IMR-90 (cell line): Measurements from ENCODE around the gene USP31. TPM values are rescaled to one million over a fixed set of nuclear protein-coding genes. Genes with fewer than 3 reads are reported as not detected.

ENCODE experiments used
- ATAC-seq: fragments of 200-7000 bp; cut with Tn5 transposase; 2 replicates; pipeline ENCODE4 v1.9.1; 2020; ENCODE audit warnings: low read depth, mild to moderate bottlenecking, moderate library complexity
- BruUV-seq: library from RNA; stranded (reverse); fragments of 400-500 nt; replicated peaks from 2 replicates; lab custom pipeline; 2021; lab: Mats Ljungman, UMichigan
- CTCF ChIA-PET: fragments of 300-600 bp; formaldehyde crosslinking; extraction: SDS; loops from one replicate; lab custom pipeline; 2021; ENCODE audit warnings: antibody characterized with exemption; lab: Yijun Ruan, JAX
- POLR2A ChIA-PET: fragments of 300-600 bp; sonication (Branson Sonifier 250); formaldehyde crosslinking; loops from one replicate; lab custom pipeline; 2022; ENCODE audit warnings: antibody characterized with exemption; ENCODE audit not compliant: unreplicated experiment; lab: Charles Lee
- DNase-seq: peaks from one replicate; pipeline ENCODE4 v3.0.0; 2013
- H2AFZ ChIP-seq: replicated peaks from 2 replicates; pipeline ENCODE3; 2013; ENCODE audit warnings: low read length, mild to moderate bottlenecking; ENCODE audit not compliant: poor library complexity
- H2AK5ac ChIP-seq: 2 replicates; pipeline ENCODE4 v1.6.1; 2013; ENCODE audit warnings: low read depth, low read length, inconsistent platforms
- H2AK9ac ChIP-seq: replicated peaks from 2 replicates; pipeline ENCODE3; 2013; ENCODE audit warnings: mild to moderate bottlenecking, low read depth, low read length, moderate library complexity; ENCODE audit not compliant: poor library complexity
- H2BK120ac ChIP-seq: 2 replicates; pipeline ENCODE4 v1.6.1; 2013; ENCODE audit warnings: low read depth, low read length, inconsistent platforms
- H2BK15ac ChIP-seq: 3 replicates; pipeline ENCODE4 v1.6.1; 2013; ENCODE audit warnings: low read depth, low read length, inconsistent platforms
- H2BK20ac ChIP-seq: 2 replicates; pipeline ENCODE4 v1.6.1; 2013; ENCODE audit warnings: low read depth, mild to moderate bottlenecking, inconsistent platforms, low read length, moderate library complexity
- H2BK5ac ChIP-seq: 2 replicates; pipeline ENCODE4 v1.6.1; 2013; ENCODE audit warnings: mild to moderate bottlenecking, low read depth, low read length, inconsistent platforms; ENCODE audit not compliant: poor library complexity, severe bottlenecking
- H3K14ac ChIP-seq: replicated peaks from 2 replicates; pipeline ENCODE4 v1.6.1; 2013; ENCODE audit warnings: low read depth, low read length, inconsistent platforms
- H3K18ac ChIP-seq: 2 replicates; pipeline ENCODE4 v1.6.1; 2013; ENCODE audit warnings: low read depth, low read length, control low read depth
- H3K23ac ChIP-seq: 2 replicates; pipeline ENCODE4 v1.6.1; 2013; ENCODE audit warnings: low read depth, low read length, inconsistent platforms
- H3K27ac ChIP-seq: 2 replicates; pipeline ENCODE4 v1.5.1; 2013; ENCODE audit warnings: mild to moderate bottlenecking, control low read depth, low read length; ENCODE audit not compliant: insufficient read depth
- H3K27me3 ChIP-seq: 2 replicates; pipeline ENCODE4 v1.6.1; 2013; ENCODE audit warnings: low read length; ENCODE audit not compliant: control insufficient read depth, insufficient read depth
- H3K36me3 ChIP-seq: 2 replicates; pipeline ENCODE4 v1.6.1; 2013; ENCODE audit warnings: low read length, mixed read lengths; ENCODE audit not compliant: control insufficient read depth, insufficient read depth
- H3K4ac ChIP-seq: 2 replicates; pipeline ENCODE4 v1.6.1; 2013; ENCODE audit warnings: low read depth, low read length, inconsistent platforms
- H3K4me1 ChIP-seq: 2 replicates; pipeline ENCODE4 v1.6.1; 2013; ENCODE audit warnings: low read length, mixed read lengths; ENCODE audit not compliant: control insufficient read depth, insufficient read depth
- H3K4me2 ChIP-seq: 2 replicates; pipeline ENCODE4 v1.6.1; 2013; ENCODE audit warnings: low read depth, mild to moderate bottlenecking, control low read depth, low read length, moderate library complexity
- H3K4me3 ChIP-seq: 2 replicates; pipeline ENCODE4 v1.5.1; 2013; ENCODE audit warnings: low read depth, mild to moderate bottlenecking, control low read depth, low read length, moderate library complexity; ENCODE audit not compliant: insufficient read depth
- H3K56ac ChIP-seq: 2 replicates; pipeline ENCODE4 v1.6.1; 2013; ENCODE audit warnings: low read length, inconsistent platforms; ENCODE audit not compliant: insufficient read depth; ENCODE audit errors: extremely low read depth
- H3K79me1 ChIP-seq, 2 experiments: 2 replicates each; pipeline ENCODE4 v1.6.1; 2013; ENCODE audit warnings: low read length in 2 of 2, inconsistent platforms in 1 of 2, low read depth in 1 of 2
- H3K9ac ChIP-seq: 2 replicates; pipeline ENCODE4 v1.6.1; 2013; ENCODE audit warnings: low read depth, low read length, control low read depth
- H3K9me1 ChIP-seq: 2 replicates; pipeline ENCODE4 v1.6.1; 2013; ENCODE audit warnings: low read length, inconsistent platforms; ENCODE audit not compliant: insufficient read depth
- H3K9me3 ChIP-seq: 2 replicates; pipeline ENCODE4 v1.6.1; 2013; ENCODE audit warnings: low read length; ENCODE audit not compliant: control insufficient read depth, insufficient read depth
- H4K20me1 ChIP-seq: 2 replicates; pipeline ENCODE4 v1.6.1; 2013; ENCODE audit warnings: low read length, inconsistent platforms; ENCODE audit not compliant: insufficient read depth
- H4K5ac ChIP-seq: 2 replicates; pipeline ENCODE4 v1.6.1; 2013; ENCODE audit warnings: mild to moderate bottlenecking, low read depth, low read length, control low read depth
- H4K8ac ChIP-seq, 2 experiments: 2 replicates each; pipeline ENCODE4 v1.6.1; 2013; ENCODE audit warnings: low read depth in 2 of 2, low read length in 2 of 2, control low read depth in 1 of 2, inconsistent platforms in 1 of 2
- H4K91ac ChIP-seq: 2 replicates; pipeline ENCODE4 v1.6.1; 2013; ENCODE audit warnings: low read depth, low read length, inconsistent platforms; ENCODE audit not compliant: insufficient read depth
- CEBPB ChIP-seq: IDR thresholded peaks from 2 replicates; pipeline ENCODE4 v1.6.1; 2012; ENCODE audit warnings: low read depth, low read length, improper control_type of control experiment
- CTCF ChIP-seq: conservative IDR thresholded peaks from 2 replicates; pipeline ENCODE4 v1.5.1; 2012; ENCODE audit warnings: mild to moderate bottlenecking, low read depth, low read length, improper control_type of control experiment
- MAZ ChIP-seq: IDR thresholded peaks from 2 replicates; pipeline ENCODE4 v1.6.1; 2012; ENCODE audit warnings: low read depth, mild to moderate bottlenecking, low read length, improper control_type of control experiment, moderate library complexity, borderline replicate concordance
- RAD21 ChIP-seq: IDR thresholded peaks from 2 replicates; pipeline ENCODE4 v1.6.1; 2012; ENCODE audit warnings: low read length, improper control_type of control experiment
- SMC3 ChIP-seq: fragments of 150-350 bp; IDR thresholded peaks from 2 replicates; pipeline ENCODE4 v1.6.1; 2016; ENCODE audit warnings: low read depth, mild to moderate bottlenecking, antibody characterized with exemption, low read length, moderate library complexity
- USF2 ChIP-seq: fragments of 150-350 bp; IDR thresholded peaks from 2 replicates; pipeline ENCODE4 v1.6.1; 2017; ENCODE audit warnings: mild to moderate bottlenecking, antibody characterized with exemption, low read length, low read depth
- WGBS, 2 experiments: methylation state at CpG; one replicate each; pipeline versions ENCODE4 v1.1.5 to v1.1.7; 2013; ENCODE audit warnings: missing lambda C conversion rate in 2 of 2; ENCODE audit not compliant: insufficient read length in 1 of 2; ENCODE audit errors: extremely low coverage in 2 of 2; 5-methylcytosine and 5-hydroxymethylcytosine counted together
- dilution Hi-C: fragments of 300-500 bp; cut with HindIII; formaldehyde crosslinking; loops from one replicate; pipeline ENCODE4 v1.14.3; 2018; ENCODE audit warnings: low sequenced_read_pairs; ENCODE audit not compliant: unreplicated experiment
- in situ Hi-C: fragments of 300-500 bp; cut with MboI; formaldehyde crosslinking; loops from 3 replicates; pipeline ENCODE4 v1.14.3; 2019; ENCODE audit warnings: low sequenced_read_pairs, inconsistent platforms, mixed read lengths
- intact Hi-C: fragments of 100-400 bp; cut with micrococcal nuclease; formaldehyde crosslinking; loops from 2 replicates; pipeline ENCODE4 v1.10.0; 2022
- polyA plus RNA-seq, 3 experiments: library from polyadenylated mRNA; depleted of rRNA; stranded (reverse); fragments of >200 nt; gene quantifications; 2 replicates each; pipeline ENCODE4 v1.2.3, GENCODE V29; 2012; ENCODE audit warnings: low replicate concordance in 1 of 3
- total RNA-seq: library from RNA; depleted of rRNA; stranded (reverse); fragments of >200 nt; gene quantifications from 2 replicates; pipeline ENCODE4 v1.2.3, GENCODE V29; 2012

The USP31 gene
- total and polyA plus RNA-seq, 2 of the 4 experiments (the other 2 are of a cell fraction), result 2.9 to 3.4 TPM

GRCh38 chr16:23182206-23182678 is 33.0 kb upstream of the USP31 start:
- H3K4me2 ChIP-seq, result no peak overlapping the region
- BruUV-seq, result no TSS peak
- TF ChIP-seq CEBPB (no peak), RAD21 (peak; percentile 69), CTCF (peak; percentile 86), MAZ (no peak), USF2 (no peak), SMC3 (peak; percentile 69)
- H3K36me3 ChIP-seq, result no peaks in the 10 kb centered on the region
- peak overlapping the region; percentile 78 for H2AFZ ChIP-seq
- H3K4me3 ChIP-seq, result no peak overlapping the region
- in situ Hi-C loops (loop anchor here (10.0 kb wide), 1 partner anchor 253 kb away; no protein-coding TSS in a partner anchor), intact Hi-C loops (loop anchor here (1.0 kb wide), 1 partner anchor 252 kb away; no protein-coding TSS in a partner anchor), dilution Hi-C loops (no loop called here)
- no peak overlapping the region for H3K27ac ChIP-seq
- no peaks in the 10 kb centered on the region for H3K9me1 ChIP-seq
- ChIA-PET POLR2A (no interaction called here), CTCF (interaction anchor here (0.6 to 1.1 kb wide), 2 partner anchors 252 to 1947 kb away, joined by 3 to 4 read pairs; no protein-coding TSS in a partner anchor)
- ATAC-seq (peak; percentile 98), DNase-seq (peak; percentile 25)
- H3K4me1 ChIP-seq, result no peaks in the 10 kb centered on the region
- no peak overlapping the region for H2BK120ac ChIP-seq
- no peak overlapping the region for H3K14ac ChIP-seq
- H2BK15ac ChIP-seq, result no peak overlapping the region
- H3K4ac ChIP-seq, result no peak overlapping the region
- H3K79me1 ChIP-seq, result no peaks in the 10 kb centered on the region
- no peak overlapping the region for H2AK5ac ChIP-seq
- no peak overlapping the region for H3K56ac ChIP-seq
- no peak overlapping the region for H3K9ac ChIP-seq
- H3K9me3 ChIP-seq, result no peaks in the 10 kb centered on the region
- peaks cover 40% of the 10 kb centered on the region for H3K27me3 ChIP-seq
- H3K18ac ChIP-seq, result no peak overlapping the region
- H3K23ac ChIP-seq, result no peak overlapping the region
- H4K5ac ChIP-seq, result no peak overlapping the region
- no peak overlapping the region for H4K8ac ChIP-seq
- H2AK9ac ChIP-seq, result peak overlapping the region; percentile 70
- no peak overlapping the region for H2BK5ac ChIP-seq
- no peaks in the 10 kb centered on the region for H4K20me1 ChIP-seq
- H2BK20ac ChIP-seq, result no peak overlapping the region
- no peak overlapping the region for H4K91ac ChIP-seq
- 6% methylated on average over 7 of the region's 33 CpGs; no CpG with 5 or more reads in 1 of the 2 experiments for WGBS, 2 experiments
